Stimulated activated CD8-positive, alpha-beta memory T cell treated with anti-CD3 and anti-CD28 coated beads, Interleukin-15, amount 100 ng/mL, for 1 hour (primary cell): Measurements from ENCODE around the gene AOPEP.

Source experiments
- DNase-seq: peaks from one replicate; pipeline ENCODE4 v3.0.0-alpha.2; 2020; ENCODE audit warnings: low read depth

AOPEP gene

GRCh38 chr9:95084254-95084934, 357.9 kb downstream of the AOPEP start:
- DNase-seq = no peak

DNA sequence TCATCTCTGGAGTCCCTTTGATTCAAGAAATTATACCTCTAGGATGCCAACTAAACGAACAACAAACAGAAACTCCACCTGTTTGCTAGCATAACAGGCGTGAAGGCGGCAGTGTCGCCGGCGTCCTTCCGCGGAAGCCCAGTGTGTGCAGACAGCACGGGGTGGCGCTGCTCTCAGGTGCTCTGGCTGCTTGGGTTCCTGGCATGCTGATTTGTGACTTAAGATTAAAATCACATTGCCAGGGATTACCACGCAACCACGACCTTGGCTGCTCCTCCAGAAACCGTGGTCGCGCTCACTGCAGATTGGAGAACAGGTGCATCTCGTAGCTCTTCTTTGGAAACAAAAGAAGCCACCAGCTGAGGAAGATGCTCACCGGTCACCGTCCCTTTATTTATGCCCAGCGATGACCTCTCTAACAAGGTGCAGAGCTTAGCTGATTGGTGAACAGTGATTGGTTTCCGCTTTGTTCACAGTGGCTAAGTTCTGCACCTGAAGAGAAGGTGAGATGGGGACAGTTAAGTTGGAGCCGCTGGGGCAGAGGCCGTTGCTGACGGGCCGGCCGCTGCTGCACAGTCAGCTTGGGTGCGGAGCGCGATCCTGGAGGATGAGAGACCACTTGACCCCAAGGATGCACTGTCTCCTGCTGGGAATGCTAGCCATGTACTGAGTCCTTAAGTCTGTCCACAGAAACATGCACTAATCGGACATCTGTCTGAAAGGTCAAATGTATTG, 358.7 kb downstream of the AOPEP start:
- no peak for DNase-seq

GRCh38 chr9:95085861-95086563, 359.5 kb downstream of the AOPEP start:
- DNase-seq = no peak

- DNase-seq = no peak
Measured at GRCh38 chr9:95086564-95086955, 360.1 kb downstream of the AOPEP start.

DNA sequence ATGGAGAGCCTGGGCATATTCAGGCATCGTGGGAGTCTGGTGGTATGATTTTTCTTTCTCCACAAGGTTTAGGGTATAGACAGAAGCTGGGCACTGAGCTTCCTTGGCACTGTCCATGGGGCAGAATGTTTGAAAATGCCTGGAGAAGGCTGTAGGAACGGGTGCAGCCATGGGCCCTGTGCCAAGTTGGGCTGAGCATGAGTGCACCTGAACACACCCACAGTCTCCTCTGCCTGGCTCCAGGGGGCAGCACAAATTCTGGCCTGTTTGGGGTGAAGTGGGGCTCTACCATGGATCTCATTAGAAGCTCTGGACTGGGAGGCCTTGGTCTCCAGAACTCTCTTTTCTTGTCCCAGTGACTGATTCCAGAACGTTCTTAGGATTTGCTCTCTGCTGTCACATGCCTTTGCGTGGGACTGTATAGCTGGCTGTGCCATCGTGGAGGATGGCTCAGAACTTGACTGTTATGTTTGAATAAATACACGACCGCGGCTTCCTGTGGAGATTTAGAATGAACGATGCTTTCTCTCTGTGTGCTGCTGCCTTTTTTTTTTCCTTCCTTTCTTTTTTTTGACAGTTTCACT, 361.3 kb downstream of the AOPEP start:
- no peak for DNase-seq

DNA sequence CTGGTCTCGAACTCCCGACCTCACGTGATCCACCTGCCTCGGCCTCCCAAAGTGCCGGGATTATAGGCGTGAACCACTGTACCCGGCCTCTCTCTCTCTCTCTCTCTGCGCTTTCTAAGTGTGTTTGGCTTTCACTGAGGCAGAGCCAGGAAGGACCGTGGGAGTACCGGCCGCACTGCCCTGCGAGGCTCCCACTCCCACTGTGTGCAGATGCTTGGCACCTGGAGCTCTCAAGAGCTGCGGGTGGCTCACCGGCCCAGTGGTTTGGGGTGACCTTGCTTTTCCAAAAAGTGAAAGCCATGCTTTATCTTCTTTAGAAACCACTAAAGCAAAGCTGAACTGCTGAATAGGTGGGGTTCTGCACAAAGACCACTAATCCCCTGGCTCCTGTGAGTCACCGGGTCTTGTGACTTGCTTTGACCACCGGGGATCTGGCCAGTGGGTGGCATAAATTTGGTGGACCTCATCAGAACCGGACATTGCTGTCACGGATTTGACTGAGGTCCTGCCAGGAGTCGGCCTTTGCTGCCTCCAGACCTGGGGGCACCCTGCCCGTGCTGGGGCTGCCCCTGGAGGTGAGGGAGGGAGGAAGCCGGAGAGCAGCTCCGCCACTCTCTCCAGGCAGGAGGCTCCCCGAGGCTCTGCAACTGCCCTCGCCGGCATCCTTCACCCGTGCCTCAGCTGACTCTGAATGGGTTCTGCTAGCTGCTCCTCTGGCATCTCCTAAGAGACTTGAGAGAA, 362.1 kb downstream of the AOPEP start:
- DNase-seq = no peak

GRCh38 chr9:95089257-95090022, 362.9 kb downstream of the AOPEP start:
- no peak for DNase-seq

GRCh38 chr9:95090023-95090791, 363.7 kb downstream of the AOPEP start:
- no peak for DNase-seq

DNA sequence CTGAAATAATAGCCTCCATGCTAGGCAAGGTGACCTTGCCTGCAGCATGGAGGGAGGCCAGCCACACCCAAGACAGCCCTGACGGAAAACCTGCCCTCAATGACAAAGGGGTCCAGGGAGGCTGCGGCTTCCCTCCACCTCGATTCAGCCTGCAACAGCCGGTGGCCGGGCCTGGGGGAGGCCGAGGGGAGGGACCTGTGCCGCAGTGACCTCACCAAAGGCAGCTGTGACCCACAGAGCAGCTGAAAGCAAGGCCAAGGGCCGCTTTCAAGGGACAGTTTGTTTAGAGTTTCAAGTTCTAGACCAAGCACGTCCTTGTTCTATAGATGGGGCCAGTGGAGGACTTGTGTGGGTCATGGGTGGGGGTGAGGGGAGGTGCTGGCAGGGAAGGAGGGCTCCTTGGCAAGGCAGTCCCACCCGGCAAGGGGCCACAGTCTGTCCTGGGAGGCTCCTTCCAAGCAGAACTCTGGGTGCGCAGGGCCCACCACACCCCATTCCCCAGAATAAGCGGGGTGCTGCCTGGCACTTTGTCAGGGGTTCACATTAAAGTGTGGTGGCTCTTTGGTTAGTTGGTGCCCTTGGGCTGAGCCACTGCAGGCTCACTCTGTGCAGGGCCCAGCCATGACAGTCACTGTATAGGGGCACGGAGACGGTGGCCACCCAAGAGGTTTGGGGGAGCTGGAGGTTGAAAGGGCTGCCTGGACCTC, 364.5 kb downstream of the AOPEP start:
- DNase-seq = no peak

- no peak for DNase-seq
Measured at GRCh38 chr9:95091601-95092261, 365.2 kb downstream of the AOPEP start.

DNA sequence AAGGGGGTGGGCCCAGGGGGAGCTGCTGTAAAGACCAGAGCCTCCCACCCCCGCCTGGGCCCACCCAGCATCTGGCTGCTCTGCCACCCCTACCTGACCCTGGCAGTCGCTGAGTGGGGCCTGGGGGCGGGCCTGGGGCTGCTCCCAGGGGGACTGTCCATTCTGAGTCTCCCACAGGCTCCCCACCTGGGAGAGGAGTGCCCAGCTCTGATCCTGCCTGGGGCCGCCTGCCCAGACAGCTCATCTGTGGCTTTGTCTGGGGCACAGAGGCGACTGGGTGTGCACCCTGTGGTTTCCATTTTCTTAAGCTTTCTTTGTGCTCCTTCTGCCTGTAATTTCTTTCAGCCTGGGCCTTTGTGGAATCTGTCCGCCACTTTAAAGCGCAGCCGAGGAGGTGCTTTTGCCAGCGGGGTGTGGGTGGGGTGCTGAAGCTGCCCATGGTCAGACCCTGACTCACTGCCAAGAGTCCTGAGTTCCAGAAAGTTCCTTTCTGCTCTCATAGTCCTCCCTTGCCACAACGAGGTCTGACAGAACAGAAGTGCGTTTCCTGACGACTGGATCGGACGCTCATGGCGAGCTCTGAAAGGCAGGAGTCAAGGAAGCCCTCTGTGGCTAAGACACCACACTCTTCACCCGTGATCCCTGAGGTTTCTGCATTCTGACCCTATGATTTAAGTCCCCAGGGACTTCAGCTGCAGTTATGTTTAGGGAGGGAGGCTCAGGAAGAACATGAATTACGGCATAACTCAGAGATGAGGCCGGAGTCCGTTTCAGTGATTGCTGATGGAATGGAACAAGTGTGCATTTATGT, 366.0 kb downstream of the AOPEP start:
- no peak for DNase-seq

- DNase-seq = no peak
Measured at GRCh38 chr9:95093586-95093985, 367.1 kb downstream of the AOPEP start.

- no peak for DNase-seq
Measured at GRCh38 chr9:95094002-95094401, 367.5 kb downstream of the AOPEP start.

- no peak for DNase-seq
Measured at GRCh38 chr9:95095641-95096355, 369.3 kb downstream of the AOPEP start.

GRCh38 chr9:95096381-95096780, 369.9 kb downstream of the AOPEP start:
- DNase-seq = no peak

DNA sequence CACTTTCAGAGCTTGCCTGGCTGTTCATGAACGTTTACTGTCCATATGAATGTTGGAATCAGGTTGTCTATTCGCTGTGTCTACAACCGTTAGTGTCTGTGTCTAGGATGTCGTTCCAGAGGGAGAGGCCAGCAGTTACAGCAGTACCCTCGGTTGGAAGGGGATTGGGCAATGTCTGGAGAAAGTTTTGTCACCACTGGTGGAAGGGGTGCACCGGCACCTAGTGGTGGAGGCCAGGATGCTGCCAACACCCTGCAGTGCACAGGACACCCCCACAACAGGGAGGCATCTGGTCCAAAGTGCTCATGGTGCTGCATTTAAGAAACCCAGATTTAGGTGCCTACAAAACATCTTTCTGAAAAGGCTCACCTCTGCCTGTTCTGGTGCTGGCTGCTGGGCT, 370.3 kb downstream of the AOPEP start:
- no peak for DNase-seq

DNA sequence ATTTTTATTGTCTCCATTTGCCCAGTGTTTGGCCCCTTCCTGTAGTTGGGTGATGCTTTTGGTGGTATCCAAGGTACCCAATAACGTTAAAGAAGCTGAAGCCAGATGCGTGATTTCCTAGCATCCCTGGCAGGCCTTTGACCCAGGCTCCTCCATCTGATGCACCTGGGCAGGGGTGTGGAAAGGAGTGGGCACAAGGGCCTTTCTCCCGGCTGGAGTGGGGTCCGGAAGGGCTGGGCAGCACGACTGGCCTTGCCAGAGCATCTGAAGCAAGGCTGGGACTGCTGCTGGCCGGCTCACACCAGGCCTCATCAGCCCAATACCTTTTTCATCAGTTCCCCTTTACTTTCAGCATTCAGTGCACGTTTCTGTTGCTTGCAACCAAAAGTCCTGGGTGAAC, 370.8 kb downstream of the AOPEP start:
- no peak for DNase-seq

DNA sequence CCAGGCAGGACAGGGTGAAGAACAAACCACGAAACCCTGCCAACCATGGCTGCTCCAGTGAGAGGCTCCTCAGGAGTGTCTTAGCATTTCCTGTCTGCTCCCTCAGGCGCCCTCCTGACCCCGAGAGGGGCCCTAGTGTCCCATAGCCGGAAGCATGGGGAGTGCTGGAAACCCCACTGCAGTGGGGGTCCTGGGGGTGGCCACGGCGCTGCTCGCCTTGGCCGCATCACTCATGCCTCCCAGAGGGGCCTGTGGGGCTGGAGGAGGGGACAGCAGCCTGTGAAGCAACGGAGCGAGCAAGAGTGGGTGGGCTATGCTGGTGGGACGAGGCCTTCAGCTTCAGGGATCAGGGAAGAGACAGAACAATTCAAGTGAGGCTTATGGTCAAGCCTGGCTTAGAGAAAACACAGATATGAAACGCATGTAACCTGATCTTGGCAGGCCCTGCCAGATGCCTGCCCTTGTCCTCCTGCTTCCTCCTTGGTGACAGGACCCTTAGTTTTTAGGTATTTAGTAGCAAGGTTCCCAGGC, 372.0 kb downstream of the AOPEP start:
- DNase-seq = no peak
